Loucy (cell line): ENCODE measurements around the gene AAGAB.

ENCODE experiments used
- CTCF ChIP-seq: fragments of 200-600 bp; sonication (generic); conservative IDR thresholded peaks from 2 replicates; pipeline ENCODE4 v1.5.1; 2014; ENCODE audit warnings: mild to moderate bottlenecking, antibody characterized with exemption, low read length
- EZH2phosphoT487 ChIP-seq: fragments of 200-600 bp; IDR thresholded peaks from 2 replicates; pipeline ENCODE4 v1.6.1; 2018; ENCODE audit warnings: antibody characterized with exemption, mild to moderate bottlenecking, moderate library complexity, borderline replicate concordance

GRCh38 chr15:67253549-67254237, 768 bp downstream of the AAGAB start:
- TF ChIP-seq CTCF (no peak), EZH2phosphoT487 (no peak)
